Lower leg skin (tissue), 3 donors: ENCODE results near the gene HSPA9.

Experiments
- POLR2A ChIP-seq, 2 donors: fragments of 450-650 bp; IDR thresholded peaks; one replicate each; pipeline ENCODE4 v1.6.1; 2016 to 2017; ENCODE audit warnings: antibody characterized with exemption in 2 of 2, mild to moderate bottlenecking in 1 of 2, moderate library complexity in 1 of 2
- TF ChIP-seq, protein P1 (sequence below), 3 donors: fragments of 450-650 bp; IDR thresholded peaks; one replicate each; pipeline ENCODE4 v1.5.1; 2016; ENCODE audit warnings: antibody characterized with exemption in 3 of 3, mild to moderate bottlenecking in 3 of 3, moderate library complexity in 2 of 3

DNA sequence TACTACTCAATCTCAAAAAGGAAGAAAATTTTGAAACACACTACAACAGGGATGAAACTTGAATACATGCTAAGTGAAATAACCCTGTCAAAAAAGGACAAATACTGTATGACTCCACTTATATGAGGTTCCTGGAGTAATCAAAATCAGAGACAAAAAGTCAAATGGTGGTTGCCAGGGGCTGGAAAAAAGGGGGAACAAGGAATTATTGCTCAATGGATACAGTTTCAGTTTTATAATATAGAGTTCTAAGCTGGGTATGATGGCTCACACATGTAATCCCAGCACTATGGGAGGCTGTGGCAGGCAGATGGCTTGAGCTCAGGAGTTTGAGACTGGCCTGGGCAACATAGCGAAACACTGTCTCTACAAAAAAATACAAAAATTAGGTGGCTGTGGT is 61.2 kb downstream of the HSPA9 start:
- TF ChIP-seq, protein P1, sequence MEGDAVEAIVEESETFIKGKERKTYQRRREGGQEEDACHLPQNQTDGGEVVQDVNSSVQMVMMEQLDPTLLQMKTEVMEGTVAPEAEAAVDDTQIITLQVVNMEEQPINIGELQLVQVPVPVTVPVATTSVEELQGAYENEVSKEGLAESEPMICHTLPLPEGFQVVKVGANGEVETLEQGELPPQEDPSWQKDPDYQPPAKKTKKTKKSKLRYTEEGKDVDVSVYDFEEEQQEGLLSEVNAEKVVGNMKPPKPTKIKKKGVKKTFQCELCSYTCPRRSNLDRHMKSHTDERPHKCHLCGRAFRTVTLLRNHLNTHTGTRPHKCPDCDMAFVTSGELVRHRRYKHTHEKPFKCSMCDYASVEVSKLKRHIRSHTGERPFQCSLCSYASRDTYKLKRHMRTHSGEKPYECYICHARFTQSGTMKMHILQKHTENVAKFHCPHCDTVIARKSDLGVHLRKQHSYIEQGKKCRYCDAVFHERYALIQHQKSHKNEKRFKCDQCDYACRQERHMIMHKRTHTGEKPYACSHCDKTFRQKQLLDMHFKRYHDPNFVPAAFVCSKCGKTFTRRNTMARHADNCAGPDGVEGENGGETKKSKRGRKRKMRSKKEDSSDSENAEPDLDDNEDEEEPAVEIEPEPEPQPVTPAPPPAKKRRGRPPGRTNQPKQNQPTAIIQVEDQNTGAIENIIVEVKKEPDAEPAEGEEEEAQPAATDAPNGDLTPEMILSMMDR (IDR thresholded peaks at IDR 0.05), result no peak
- TF ChIP-seq POLR2A (IDR thresholded peaks at IDR 0.05), result no peak
